Stimulated activated CD8-positive, alpha-beta memory T cell treated with anti-CD3 and anti-CD28 coated beads, Interleukin-2, amount 100 ng/mL, for 1 hour (primary cell): ENCODE data around the gene IL19.
"Not testable (repeated sequence)": the region's sequence is repeated elsewhere in the genome, so short reads cannot be mapped to it uniquely, and the experiment has no call there.

ENCODE experiments used
- DNase-seq, 2 donors: peaks; one replicate each; pipeline ENCODE4 v3.0.0-alpha.2; 2020; ENCODE audit warnings: low read depth in 2 of 2

The IL19 gene

GRCh38 chr1:206776229-206776628 is 5.7 kb downstream of the IL19 start:
- no peak for DNase-seq

- DNase-seq: no peak
These were observed 7.5 kb downstream of the IL19 start for GRCh38 chr1:206778031-206778430.

GRCh38 chr1:206778911-206779310 is 8.3 kb downstream of the IL19 start:
- DNase-seq: not testable (repeated sequence)

GRCh38 chr1:206779638-206780037 is 9.1 kb downstream of the IL19 start:
- DNase-seq: no peak

GRCh38 chr1:206782448-206782847 is 11.9 kb downstream of the IL19 start:
- no peak for DNase-seq

GRCh38 chr1:206783506-206783905 is 12.9 kb downstream of the IL19 start:
- DNase-seq: no peak

- peak in 1 of 2 donors; percentile 35 for DNase-seq
These were observed 13.9 kb downstream of the IL19 start for GRCh38 chr1:206784471-206784903.

GRCh38 chr1:206785182-206785765 is 14.7 kb downstream of the IL19 start:
- DNase-seq: no peak

GRCh38 chr1:206786212-206786886 is 15.8 kb downstream of the IL19 start:
- DNase-seq: no peak

GRCh38 chr1:206787891-206788290 is 17.3 kb downstream of the IL19 start:
- DNase-seq: no peak

- DNase-seq: no peak
These were observed 18.0 kb downstream of the IL19 start for GRCh38 chr1:206788487-206789050.

GRCh38 chr1:206790502-206791250 is 20.1 kb downstream of the IL19 start:
- DNase-seq: no peak

- DNase-seq: no peak
These were observed 22.5 kb downstream of the IL19 start for GRCh38 chr1:206792939-206793607.

- DNase-seq: no peak
These were observed 23.0 kb downstream of the IL19 start for GRCh38 chr1:206793620-206794019.

GRCh38 chr1:206794294-206794908 is 23.8 kb downstream of the IL19 start:
- DNase-seq: no peak

GRCh38 chr1:206796116-206796515 is 25.5 kb downstream of the IL19 start:
- DNase-seq: no peak

- DNase-seq: no peak
These were observed 26.4 kb downstream of the IL19 start for GRCh38 chr1:206796981-206797402.

GRCh38 chr1:206797534-206798383 is 27.2 kb downstream of the IL19 start:
- DNase-seq: no peak

- DNase-seq: no peak
These were observed 27.9 kb downstream of the IL19 start for GRCh38 chr1:206798384-206798996.

- DNase-seq: no peak
These were observed 28.7 kb downstream of the IL19 start for GRCh38 chr1:206799311-206799710.
